NCI-H446 (cell line): ENCODE results near the gene PRTG.
A peak's percentile ranks its signal among the peaks of the same experiment; 100 is the strongest.
"Not testable (repeated sequence)": the region's sequence is repeated elsewhere in the genome, so short reads cannot be mapped to it uniquely, and the experiment has no call there.

Experiments
- DNase-seq, 2 experiments: peaks; one replicate each; lab custom pipeline; 2025; lab: John Stamatoyannopoulos, UW

Gene PRTG

GRCh38 chr15:55630858-55631257, 112.1 kb downstream of the PRTG start:
- no peak for DNase-seq

DNA sequence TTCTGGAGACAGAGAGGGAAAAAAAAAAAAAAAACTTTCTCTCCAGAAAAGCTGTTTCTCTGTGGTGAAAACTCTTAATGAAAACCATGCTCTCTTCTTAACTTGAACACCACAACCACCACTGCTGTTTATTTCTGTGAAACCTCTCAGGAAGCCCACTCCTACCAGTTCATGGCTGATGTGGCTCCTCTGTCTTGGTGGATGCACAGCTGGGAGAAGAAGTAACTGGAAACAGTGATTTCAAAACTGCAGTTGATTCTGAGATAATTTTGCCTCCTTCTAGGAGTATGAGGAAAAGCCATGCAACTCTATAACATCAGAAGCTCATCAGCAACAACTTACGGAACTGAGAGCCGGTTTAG, 114.6 kb downstream of the PRTG start:
- no peak for DNase-seq

DNA sequence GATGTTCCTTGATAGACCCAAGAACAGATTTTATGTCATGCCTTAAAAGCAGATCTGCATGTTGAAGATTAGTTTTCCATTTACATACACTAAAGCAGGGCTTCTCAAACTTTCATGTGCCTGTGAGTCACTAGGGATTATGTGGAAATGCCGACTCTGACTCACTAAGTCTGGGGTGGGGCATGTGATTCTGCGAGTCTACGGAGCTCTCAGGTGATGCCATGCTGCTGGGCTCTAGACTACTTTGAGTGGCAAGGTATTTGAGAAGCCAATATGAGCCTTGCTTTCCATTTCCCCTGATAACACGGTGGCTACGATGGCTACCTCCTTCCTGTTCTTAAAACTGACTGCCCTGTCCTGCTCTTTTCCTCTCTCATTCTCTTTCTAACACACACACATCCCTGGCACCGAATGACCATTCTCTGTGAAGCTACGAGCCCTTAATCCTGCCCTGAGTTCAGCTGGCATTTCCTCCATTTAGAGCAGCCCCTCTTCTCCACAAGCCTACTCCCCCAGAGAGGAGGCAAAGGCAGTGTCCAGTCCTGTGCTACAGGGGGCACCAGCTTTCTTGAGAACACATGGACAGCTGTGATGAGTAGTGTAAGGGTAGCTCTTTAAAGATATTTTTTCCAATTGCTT, 115.1 kb downstream of the PRTG start:
- DNase-seq: no peak

DNA sequence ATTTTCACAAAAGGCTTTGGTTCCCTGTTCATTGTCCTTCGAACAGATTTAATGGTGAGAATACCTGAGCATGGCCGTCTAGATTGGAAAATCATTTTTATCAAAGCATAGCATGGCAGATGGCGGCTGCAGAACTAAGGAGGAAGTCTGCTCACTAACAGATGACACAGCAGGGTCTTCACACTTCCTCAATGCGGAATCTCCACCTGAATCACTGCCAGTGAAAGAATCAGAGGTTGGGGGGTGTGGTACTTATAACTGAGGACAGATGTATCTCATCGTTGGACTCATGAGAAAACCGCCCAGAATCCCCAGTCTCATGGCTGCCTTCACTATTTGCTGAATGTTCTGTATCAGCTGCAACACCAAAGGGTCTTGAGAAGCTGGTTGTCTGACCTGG, 123.2 kb downstream of the PRTG start:
- DNase-seq: no peak

DNA sequence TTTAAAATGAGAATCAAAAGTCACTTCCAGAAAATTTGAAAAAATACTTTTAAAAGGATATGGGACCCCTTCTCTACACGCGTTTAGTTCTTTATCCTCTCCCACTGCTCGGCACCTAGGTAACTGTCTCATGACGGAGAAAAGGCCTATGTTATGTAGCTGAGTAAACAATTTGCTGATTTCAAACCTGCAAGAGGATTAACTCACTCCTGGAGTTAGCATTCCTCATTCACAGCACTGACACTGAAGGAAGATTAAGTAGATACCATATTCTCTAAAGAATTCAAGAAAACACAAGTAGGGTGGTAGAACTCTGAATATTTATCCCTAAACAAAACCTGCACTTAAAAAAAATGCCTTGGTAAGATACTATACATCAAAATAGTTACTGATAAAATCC, 124.6 kb downstream of the PRTG start:
- no peak for DNase-seq

GRCh38 chr15:55615445-55615844, 127.5 kb downstream of the PRTG start:
- DNase-seq: no peak

DNA sequence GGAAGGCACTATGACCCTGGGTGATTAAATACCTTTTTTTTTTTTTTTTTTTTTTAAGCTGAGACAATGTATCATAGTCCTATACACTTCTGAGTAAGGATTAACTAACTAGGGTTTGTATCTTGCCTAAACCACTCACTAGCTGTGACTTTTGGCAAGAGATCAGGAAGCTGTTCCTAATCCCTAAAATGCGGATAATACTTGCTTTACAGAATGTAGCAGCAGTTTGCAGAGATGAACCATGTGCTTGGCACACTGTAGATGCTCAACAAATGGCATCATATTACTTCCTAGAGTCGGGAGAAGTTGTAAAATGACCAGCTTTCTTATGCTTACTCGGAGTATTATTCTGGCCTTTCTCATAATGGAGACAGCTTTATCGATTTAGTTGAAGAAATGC, 129.2 kb downstream of the PRTG start:
- DNase-seq: no peak

- DNase-seq: no peak
Observed at GRCh38 chr15:55606214-55606613, 136.7 kb downstream of the PRTG start.

DNA sequence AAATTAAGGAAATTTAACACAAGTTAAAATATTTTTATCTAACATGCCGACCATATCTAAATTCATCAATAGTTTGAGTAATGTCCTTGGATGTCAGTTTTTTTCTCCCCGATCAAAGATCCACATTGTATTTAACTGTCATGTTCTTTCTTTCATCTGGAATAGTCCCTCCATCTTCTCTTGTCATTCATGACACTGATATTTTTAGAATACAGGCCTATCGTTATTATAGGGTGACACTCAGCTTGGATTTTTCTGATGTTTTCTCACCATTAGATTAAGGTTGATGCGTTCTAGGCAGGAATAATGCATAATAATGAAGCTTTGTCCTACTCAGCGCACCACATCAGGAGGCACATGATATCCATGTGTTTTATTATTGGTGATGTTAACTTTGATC, 141.6 kb downstream of the PRTG start:
- DNase-seq: no peak

GRCh38 chr15:55599439-55599838, 143.5 kb downstream of the PRTG start:
- DNase-seq: no peak

DNA sequence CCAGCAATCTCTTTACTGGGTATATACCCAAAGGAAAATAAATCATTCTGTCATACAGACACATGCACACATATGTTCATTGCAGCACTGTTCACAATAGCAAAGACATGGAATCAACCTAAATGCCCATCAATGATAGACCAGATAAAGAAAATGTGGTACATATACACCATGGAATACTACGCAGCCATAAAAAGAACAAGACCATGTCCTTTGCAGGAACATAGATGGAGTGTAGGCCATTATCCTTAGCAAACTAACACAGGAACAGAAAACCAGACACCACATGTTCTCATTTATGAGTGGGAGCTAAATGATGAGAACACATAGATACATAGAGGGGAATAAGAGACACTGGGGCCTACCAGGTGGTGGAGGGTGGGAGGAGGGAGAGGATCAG, 149.9 kb downstream of the PRTG start:
- DNase-seq: not testable (repeated sequence)

GRCh38 chr15:55590788-55591187, 152.2 kb downstream of the PRTG start:
- no peak for DNase-seq

DNA sequence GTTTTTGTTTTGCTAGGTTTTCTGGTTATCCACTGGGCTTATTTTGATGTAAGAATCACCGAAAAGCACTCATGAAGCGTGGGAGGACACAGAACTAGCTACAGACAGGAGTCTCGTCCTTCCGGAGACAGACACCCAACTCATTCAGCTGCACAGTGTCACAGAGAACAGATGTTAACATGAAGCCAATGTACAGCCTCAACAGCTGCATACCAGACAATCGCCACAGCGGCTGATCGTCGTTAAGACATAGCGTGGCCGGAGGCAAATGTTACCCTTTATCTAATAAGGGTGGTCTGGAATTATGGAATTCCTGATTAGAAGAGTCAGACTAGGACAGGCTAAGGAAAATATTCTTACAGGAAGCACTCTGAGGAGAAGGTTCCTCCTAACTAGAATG, 153.7 kb downstream of the PRTG start:
- no peak for DNase-seq

GRCh38 chr15:55588815-55589115, 154.2 kb downstream of the PRTG start:
- DNase-seq: no peak

DNA sequence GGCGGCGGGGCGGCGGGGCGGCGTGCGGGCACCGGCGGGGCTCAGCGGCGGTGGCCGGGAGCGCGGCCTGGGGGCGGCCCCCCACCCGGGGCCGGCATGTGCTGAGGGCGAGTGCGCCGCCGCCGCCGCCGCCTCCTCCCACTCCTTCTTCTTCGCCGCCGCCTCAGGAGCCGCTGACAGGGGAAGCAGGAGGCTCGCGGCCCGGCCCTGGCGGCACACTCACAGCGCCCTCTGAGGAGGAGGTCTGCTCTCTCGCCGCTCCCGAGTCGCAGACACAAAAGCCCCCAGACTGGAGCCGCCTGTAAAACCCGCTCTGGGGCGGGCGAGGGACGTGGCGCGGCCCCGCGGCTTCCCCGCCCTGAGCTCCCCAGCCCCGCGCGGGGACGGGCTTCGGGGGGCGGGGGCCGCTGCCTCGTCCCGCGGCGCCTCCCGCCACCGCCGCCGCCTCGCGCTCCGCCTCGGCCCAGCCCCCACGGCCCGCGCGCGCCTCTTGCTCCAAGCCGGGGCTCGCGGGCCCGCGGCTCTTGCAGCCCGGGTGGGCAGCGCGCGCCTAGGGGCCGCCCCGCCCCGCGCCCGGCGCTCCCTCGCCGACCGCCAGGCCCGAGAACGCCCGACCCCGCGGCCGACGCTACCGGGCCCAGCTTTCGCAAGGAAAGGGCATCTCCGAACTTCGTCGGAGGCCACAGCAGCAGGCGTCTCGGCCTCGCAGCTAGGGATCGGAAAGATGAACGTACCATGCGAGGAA, 154.7 kb downstream of the PRTG start, which contains the start of gene PYGO1:
Gene PYGO1, minus strand, starts transcription at position 276 of the 745 bp plus-strand sequence. CDS start 462 bp downstream, outside the sequence.
- DNase-seq: peak; percentile 8 to 61

- DNase-seq: peak in 1 of 2 experiments; percentile 28
Observed at GRCh38 chr15:55587321-55588069, 155.5 kb downstream of the PRTG start.

DNA sequence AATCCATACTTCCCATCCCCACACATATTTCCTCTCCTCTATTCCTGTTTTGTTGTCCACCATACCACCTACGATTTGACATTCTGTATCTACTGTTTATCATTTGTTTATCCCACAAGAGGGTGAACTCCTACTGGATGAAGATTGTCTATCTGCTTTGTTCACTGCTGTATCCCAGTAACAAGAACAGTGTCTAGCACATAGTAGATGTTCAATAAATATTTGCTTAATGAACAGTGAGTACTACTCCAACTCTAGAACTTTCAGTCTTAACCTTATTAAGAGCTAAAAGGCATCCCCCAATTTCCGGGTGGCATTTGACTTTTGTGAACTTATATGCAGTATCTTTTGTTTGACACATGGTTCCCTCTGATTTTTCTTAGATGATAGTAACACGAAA, 156.1 kb downstream of the PRTG start:
- DNase-seq: no peak

GRCh38 chr15:55576943-55577342, 166.0 kb downstream of the PRTG start:
- DNase-seq: no peak

DNA sequence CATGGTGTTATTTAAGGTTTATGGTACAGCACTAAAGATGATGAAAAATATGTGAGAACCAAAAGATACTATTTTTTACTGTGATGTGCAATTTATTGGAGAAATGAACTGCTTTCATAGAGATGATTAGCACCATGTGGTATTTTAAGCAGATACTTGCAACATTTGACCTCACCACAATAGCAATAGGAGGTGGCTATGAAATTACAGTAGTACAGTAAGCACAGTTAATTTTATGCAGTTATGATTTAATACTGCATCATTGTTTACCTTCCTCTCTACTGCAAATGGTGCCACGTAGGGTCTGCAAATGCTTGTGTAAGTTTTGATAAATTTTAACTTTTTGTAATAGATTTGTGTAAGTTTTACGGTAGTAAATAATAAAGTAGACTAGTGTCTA, 168.9 kb downstream of the PRTG start:
- DNase-seq: no peak

DNA sequence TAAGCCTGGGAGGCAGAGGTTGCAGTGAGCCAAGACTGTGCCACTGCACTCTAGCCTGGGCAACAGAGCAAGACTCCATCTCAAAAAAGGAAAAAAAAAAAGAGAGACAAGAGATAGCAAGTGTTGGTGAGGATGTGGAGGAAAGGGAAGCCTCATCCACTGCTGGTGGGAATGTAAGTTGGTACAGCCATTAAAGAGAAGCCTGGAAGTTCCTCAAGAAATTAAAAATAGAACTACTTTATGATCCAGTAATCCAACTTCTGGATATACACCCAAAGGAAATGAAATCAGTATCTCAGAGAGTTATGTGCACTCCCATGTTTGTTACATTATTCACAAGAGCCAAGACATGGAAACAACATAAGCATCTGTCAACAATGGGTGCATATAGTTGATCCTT, 169.7 kb downstream of the PRTG start:
- DNase-seq: no peak

GRCh38 chr15:55564347-55565145, 178.4 kb downstream of the PRTG start:
- no peak for DNase-seq

DNA sequence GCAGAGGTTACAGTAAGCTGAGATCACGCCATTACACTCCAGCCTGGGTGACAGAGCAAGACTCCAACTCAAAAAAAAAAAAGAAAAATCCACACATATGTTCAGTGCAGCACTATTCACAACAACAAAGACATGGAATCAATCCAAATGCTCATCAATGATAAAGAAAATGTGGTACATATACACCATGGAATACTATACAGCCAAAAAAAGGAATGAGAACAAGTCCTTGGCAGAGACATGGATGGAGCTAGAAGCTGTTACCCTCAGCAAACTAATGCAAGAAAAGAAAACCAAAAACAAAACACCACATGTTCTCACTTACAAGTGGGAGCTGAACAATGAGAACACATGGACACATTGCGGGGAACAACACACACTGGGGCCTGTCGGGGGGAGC, 180.4 kb downstream of the PRTG start:
- no peak for DNase-seq
